ENCODE data around the gene ACO1.

The ACO1 gene

GRCh38 chr9:32419921-32420320 is 35.5 kb downstream of the ACO1 start:
- no peak for DNase-seq (ENCODE audit: low read depth in 2 of 3, low spot score in 1 of 3)

GRCh38 chr9:32422237-32422806 is 37.9 kb downstream of the ACO1 start:
- no peak for DNase-seq (ENCODE audit: low read depth in 2 of 3, low spot score in 1 of 3)

GRCh38 chr9:32423371-32423770 is 38.9 kb downstream of the ACO1 start:
- no peak for DNase-seq (ENCODE audit: low read depth in 2 of 3, low spot score in 1 of 3)

- no peak for DNase-seq (ENCODE audit: low read depth in 2 of 3, low spot score in 1 of 3)
Observed at GRCh38 chr9:32424616-32425015, 40.2 kb downstream of the ACO1 start.

- DNase-seq (ENCODE audit: low read depth in 2 of 3, low spot score in 1 of 3) = no peak
Observed at GRCh38 chr9:32426278-32426939, 42.0 kb downstream of the ACO1 start.

- DNase-seq (ENCODE audit: low read depth in 2 of 3, low spot score in 1 of 3) = no peak
Observed at GRCh38 chr9:32427111-32427873, 42.8 kb downstream of the ACO1 start.

GRCh38 chr9:32430720-32431119 is 46.3 kb downstream of the ACO1 start:
- no peak for DNase-seq (ENCODE audit: low read depth in 2 of 3, low spot score in 1 of 3)

- DNase-seq (ENCODE audit: low read depth in 2 of 3, low spot score in 1 of 3) = no peak
Observed at GRCh38 chr9:32431196-32431595, 46.8 kb downstream of the ACO1 start.

- DNase-seq (ENCODE audit: low read depth in 2 of 3, low spot score in 1 of 3) = peak in 2 of 3 donors; percentile 8 to 24
Observed at GRCh38 chr9:32431940-32432555, 47.6 kb downstream of the ACO1 start.

- no peak for DNase-seq (ENCODE audit: low read depth in 2 of 3, low spot score in 1 of 3)
Observed at GRCh38 chr9:32434892-32435291, 50.4 kb downstream of the ACO1 start.

- no peak for DNase-seq (ENCODE audit: low read depth in 2 of 3, low spot score in 1 of 3)
Observed at GRCh38 chr9:32441678-32442077, 57.2 kb downstream of the ACO1 start.

GRCh38 chr9:32442433-32442832 is 58.0 kb downstream of the ACO1 start:
- no peak for DNase-seq (ENCODE audit: low read depth in 2 of 3, low spot score in 1 of 3)

GRCh38 chr9:32449969-32450368 is 65.5 kb downstream of the ACO1 start:
- no peak for DNase-seq (ENCODE audit: low read depth in 2 of 3, low spot score in 1 of 3)

GRCh38 chr9:32454280-32454679 is 69.8 kb downstream of the ACO1 start:
- DNase-seq (ENCODE audit: low read depth in 2 of 3, low spot score in 1 of 3) = no peak

GRCh38 chr9:32455738-32456137 is 71.3 kb downstream of the ACO1 start:
- no peak for DNase-seq (ENCODE audit: low read depth in 2 of 3, low spot score in 1 of 3)

GRCh38 chr9:32456564-32456963 is 72.1 kb downstream of the ACO1 start:
- DNase-seq (ENCODE audit: low read depth in 2 of 3, low spot score in 1 of 3) = no peak

- DNase-seq (ENCODE audit: low read depth in 2 of 3, low spot score in 1 of 3) = no peak
Observed at GRCh38 chr9:32463500-32464293, 79.3 kb downstream of the ACO1 start.

GRCh38 chr9:32468740-32469139 is 84.3 kb downstream of the ACO1 start:
- no peak for DNase-seq (ENCODE audit: low read depth in 2 of 3, low spot score in 1 of 3)

- no peak for DNase-seq (ENCODE audit: low read depth in 2 of 3, low spot score in 1 of 3)
Observed at GRCh38 chr9:32472344-32472743, 87.9 kb downstream of the ACO1 start.

GRCh38 chr9:32483343-32483742 is 98.9 kb downstream of the ACO1 start:
- no peak for DNase-seq (ENCODE audit: low read depth in 2 of 3, low spot score in 1 of 3)

All from stimulated activated CD4-positive, alpha-beta T cell treated with anti-CD3 and anti-CD28 coated beads, Interleukin-12 subunit alpha, Interleukin-12 subunit beta, amount 100 ng/mL, for 48 hours (primary cell).